Stimulated activated naive CD8-positive, alpha-beta T cell treated with anti-CD3 and anti-CD28 coated beads, Interleukin-15, amount 100 ng/mL, for 72 hours (primary cell): Measurements from ENCODE around the gene ZNF329.

Experiments used
- ATAC-seq: fragments of 150-1000 bp; cut with Tn5 transposase; 2 replicates; pipeline ENCODE4 v1.10.0; 2021; ENCODE audit warnings: mild to moderate bottlenecking, moderate library complexity
- DNase-seq, 2 donors: peaks; one replicate each; pipeline ENCODE4 v3.0.0; 2021 to 2022
- H3K27ac Mint-ChIP-seq, 2 donors: one replicate each; pipeline ENCODE4 v1.8.0; 2022; ENCODE audit warnings: mild to moderate bottlenecking in 2 of 2, mixed read lengths in 2 of 2, moderate library complexity in 2 of 2
- H3K27me3 Mint-ChIP-seq: one replicate; pipeline ENCODE4 v1.8.0; 2022; ENCODE audit warnings: mixed read lengths
- H3K4me1 Mint-ChIP-seq: one replicate; pipeline ENCODE4 v1.8.0; 2022; ENCODE audit warnings: mild to moderate bottlenecking, mixed read lengths
- H3K4me3 Mint-ChIP-seq, 2 donors: one replicate each; pipeline ENCODE4 v1.8.0; 2022; ENCODE audit warnings: mild to moderate bottlenecking in 2 of 2, mixed read lengths in 2 of 2, moderate library complexity in 1 of 2
- H3K9me3 Mint-ChIP-seq, 2 donors: one replicate each; pipeline ENCODE4 v1.8.0; 2022; ENCODE audit warnings: mixed read lengths in 2 of 2

ZNF329 gene

GRCh38 chr19:58150328-58150921 lies at the start of gene ZNF329:
Gene ZNF329 (minus strand): TSS chr19:58150789. CDS start chr19:58129503, 21,286 bp downstream.
- DNase-seq (peak; percentile 93), ATAC-seq (peak; percentile 80)
- Mint-ChIP-seq H3K27me3 (no peaks in the 10 kb centered on the region), H3K9me3 (peaks cover 13 to 22% of the 10 kb centered on the region in 2 donors), H3K4me3 (peak within 1 kb of the TSS; percentile 89 to 91), H3K27ac (peak within 1 kb of the TSS; percentile 75 to 92), H3K4me1 (peaks cover 44% of the 10 kb centered on the region)

- Mint-ChIP-seq H3K27ac (peak overlapping the region in 1 of 2 donors; percentile 4), H3K9me3 (peaks cover 41 to 77% of the 10 kb centered on the region in 2 donors), H3K4me3 (no peak overlapping the region), H3K4me1 (no peaks in the 10 kb centered on the region), H3K27me3 (no peaks in the 10 kb centered on the region)
- DNase-seq: no peak
- no peak for ATAC-seq
These were observed 46.5 kb upstream of the ZNF329 start for GRCh38 chr19:58196901-58197616.

GRCh38 chr19:58183817-58184215 lies 33.2 kb upstream of the ZNF329 start:
- ATAC-seq (no peak), DNase-seq (no peak)
- Mint-ChIP-seq H3K4me1 (peaks cover 28% of the 10 kb centered on the region), H3K27me3 (no peaks in the 10 kb centered on the region), H3K4me3 (peak overlapping the region; percentile 94 to 96), H3K27ac (peak overlapping the region; percentile 100), H3K9me3 (peaks cover 22 to 43% of the 10 kb centered on the region in 2 donors)

- Mint-ChIP-seq H3K9me3 (peaks cover 20 to 42% of the 10 kb centered on the region in 2 donors), H3K27ac (peak within 1 kb of the TSS; percentile 100), H3K27me3 (no peaks in the 10 kb centered on the region), H3K4me1 (peaks cover 28% of the 10 kb centered on the region), H3K4me3 (peak within 1 kb of the TSS; percentile 94 to 96)
- peak; percentile 96 for DNase-seq
- ATAC-seq: peak; percentile 91
These were observed 32.6 kb upstream of the ZNF329 start, which contains the start of gene ZNF274 for GRCh38 chr19:58182989-58183816. Gene ZNF274 (plus strand): TSS chr19:58183061. CDS start chr19:58183966, 905 bp downstream.

GRCh38 chr19:58182577-58182988 lies 32.0 kb upstream of the ZNF329 start:
- peak overlapping the region; percentile 100 for H3K27ac Mint-ChIP-seq
- H3K27me3 Mint-ChIP-seq: no peaks in the 10 kb centered on the region
- H3K9me3 Mint-ChIP-seq: peaks cover 25 to 47% of the 10 kb centered on the region in 2 donors
- DNase-seq: no peak
- ATAC-seq: peak; percentile 87
- H3K4me3 Mint-ChIP-seq: peak overlapping the region; percentile 94 to 96
- H3K4me1 Mint-ChIP-seq: peaks cover 28% of the 10 kb centered on the region

- ATAC-seq: no peak
- Mint-ChIP-seq H3K4me1 (peaks cover 28% of the 10 kb centered on the region), H3K27me3 (no peaks in the 10 kb centered on the region), H3K27ac (peak overlapping the region; percentile 100), H3K4me3 (peak overlapping the region; percentile 94 to 96), H3K9me3 (peaks cover 28 to 52% of the 10 kb centered on the region in 2 donors)
- DNase-seq: peak; percentile 70
These were observed 31.4 kb upstream of the ZNF329 start for GRCh38 chr19:58181902-58182576.

GRCh38 chr19:58170860-58171259 lies 20.3 kb upstream of the ZNF329 start:
- DNase-seq: no peak
- Mint-ChIP-seq H3K4me3 (no peak overlapping the region), H3K27ac (no peak overlapping the region), H3K9me3 (peaks cover 24 to 64% of the 10 kb centered on the region in 2 donors), H3K27me3 (no peaks in the 10 kb centered on the region), H3K4me1 (no peaks in the 10 kb centered on the region)
- no peak for ATAC-seq

- H3K27me3 Mint-ChIP-seq: no peaks in the 10 kb centered on the region
- peaks cover 25 to 57% of the 10 kb centered on the region in 2 donors for H3K9me3 Mint-ChIP-seq
- no peaks in the 10 kb centered on the region for H3K4me1 Mint-ChIP-seq
- ATAC-seq (no peak), DNase-seq (no peak)
- no peak overlapping the region for H3K4me3 Mint-ChIP-seq
- H3K27ac Mint-ChIP-seq: no peak overlapping the region
These were observed 16.2 kb upstream of the ZNF329 start for GRCh38 chr19:58166708-58167280.

GRCh38 chr19:58166268-58166667 lies 15.7 kb upstream of the ZNF329 start:
- no peaks in the 10 kb centered on the region for H3K4me1 Mint-ChIP-seq
- DNase-seq: no peak
- H3K9me3 Mint-ChIP-seq: peaks cover 28 to 60% of the 10 kb centered on the region in 2 donors
- H3K4me3 Mint-ChIP-seq: no peak overlapping the region
- H3K27me3 Mint-ChIP-seq: no peaks in the 10 kb centered on the region
- no peak overlapping the region for H3K27ac Mint-ChIP-seq
- ATAC-seq: no peak

GRCh38 chr19:58157045-58157728 lies 6.6 kb upstream of the ZNF329 start:
- Mint-ChIP-seq H3K27me3 (no peaks in the 10 kb centered on the region), H3K4me1 (peaks cover 19% of the 10 kb centered on the region), H3K4me3 (no peak overlapping the region), H3K27ac (no peak overlapping the region), H3K9me3 (peaks cover 6 to 12% of the 10 kb centered on the region in 2 donors)
- ATAC-seq (no peak), DNase-seq (no peak)

GRCh38 chr19:58154679-58155648 lies 4.4 kb upstream of the ZNF329 start:
- ATAC-seq: peak; percentile 84
- Mint-ChIP-seq H3K4me1 (peaks cover 34% of the 10 kb centered on the region), H3K27ac (peak overlapping the region; percentile 25 to 92), H3K9me3 (peaks cover 5 to 10% of the 10 kb centered on the region in 2 donors), H3K27me3 (no peaks in the 10 kb centered on the region), H3K4me3 (peak overlapping the region; percentile 79 to 91)
- DNase-seq: peak; percentile 97 to 99

GRCh38 chr19:58154287-58154678 lies 3.7 kb upstream of the ZNF329 start:
- H3K4me3 Mint-ChIP-seq: peak overlapping the region; percentile 79 to 91
- peaks cover 41% of the 10 kb centered on the region for H3K4me1 Mint-ChIP-seq
- DNase-seq (no peak), ATAC-seq (no peak)
- H3K27me3 Mint-ChIP-seq: no peaks in the 10 kb centered on the region
- peaks cover 10 to 16% of the 10 kb centered on the region in 2 donors for H3K9me3 Mint-ChIP-seq
- peak overlapping the region; percentile 1 to 92 for H3K27ac Mint-ChIP-seq

- DNase-seq: no peak
- H3K4me1 Mint-ChIP-seq: peaks cover 44% of the 10 kb centered on the region
- no peaks in the 10 kb centered on the region for H3K27me3 Mint-ChIP-seq
- H3K27ac Mint-ChIP-seq: no peak overlapping the region
- peaks cover 13 to 18% of the 10 kb centered on the region in 2 donors for H3K9me3 Mint-ChIP-seq
- no peak for ATAC-seq
- H3K4me3 Mint-ChIP-seq: no peak overlapping the region
These were observed 2.8 kb upstream of the ZNF329 start for GRCh38 chr19:58153386-58153785.
